ENCODE data around the gene NKD1.

The NKD1 gene

GRCh38 chr16:50539053-50539695, 9.0 kb upstream of the NKD1 start:
- DNase-seq, result no peak

GRCh38 chr16:50539822-50540710, 8.1 kb upstream of the NKD1 start:
- no peak for DNase-seq

- DNase-seq, result no peak
These were observed 7.5 kb upstream of the NKD1 start for GRCh38 chr16:50540711-50541007.

DNA sequence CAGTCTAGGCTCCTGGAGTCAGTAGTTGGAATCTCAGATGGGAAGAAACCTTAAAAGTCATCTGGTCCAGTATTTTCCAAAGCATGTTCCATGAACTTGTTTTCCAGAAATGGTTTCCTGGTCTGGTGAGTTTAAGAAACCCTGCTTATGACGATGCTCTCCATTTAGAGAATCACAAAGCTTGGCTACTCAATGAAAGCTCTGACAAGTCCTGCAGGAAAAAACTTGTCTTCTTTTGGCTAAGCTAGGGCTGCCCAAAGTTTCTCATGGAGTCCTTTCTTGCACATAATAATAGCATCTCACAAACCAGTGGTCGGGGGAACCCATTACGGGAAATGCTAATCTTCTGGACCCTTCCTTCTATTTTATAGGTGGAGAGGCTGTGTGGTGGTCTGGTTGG, 5.5 kb upstream of the NKD1 start:
- no peak for DNase-seq

GRCh38 chr16:50546125-50546524, 2.1 kb upstream of the NKD1 start:
- no peak for DNase-seq

DNA sequence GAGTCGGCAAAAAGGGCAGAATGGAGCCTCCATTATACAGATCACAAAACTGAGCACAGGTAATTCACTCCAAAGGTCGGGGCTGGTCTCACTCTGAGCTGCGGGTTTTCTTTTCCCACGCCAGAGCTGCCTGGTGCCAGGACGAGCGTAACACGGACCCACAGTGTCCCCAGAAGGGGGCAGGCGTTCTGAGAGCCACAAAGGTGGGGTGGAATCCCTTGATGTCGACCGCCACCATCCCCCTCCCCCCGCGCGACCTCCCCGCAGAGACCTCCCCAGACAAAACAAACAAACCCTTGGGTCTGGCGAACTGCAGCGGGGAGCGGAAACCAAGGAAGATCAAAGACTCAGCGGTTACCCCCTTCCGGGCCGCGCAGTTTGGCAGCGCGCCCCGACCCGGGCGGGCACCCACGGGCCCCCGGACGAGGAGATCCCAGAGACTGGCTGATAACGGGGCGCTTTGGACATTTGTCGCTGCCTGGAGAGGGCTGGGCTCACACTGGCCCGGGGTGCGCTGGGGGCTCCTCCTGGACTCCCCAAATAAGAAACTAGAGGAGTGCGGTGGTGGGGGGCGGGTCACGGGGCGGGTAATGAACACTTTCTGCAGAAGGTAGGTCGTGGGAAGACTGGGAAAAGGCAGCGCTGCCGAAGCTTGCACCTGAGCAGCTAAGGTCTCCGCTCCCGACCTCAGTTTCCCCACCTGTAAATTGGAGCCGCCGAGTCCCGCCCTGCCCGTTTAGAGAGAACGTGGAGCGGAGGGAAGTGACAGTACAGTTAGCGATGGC, 664 bp upstream of the NKD1 start:
- DNase-seq, result peak; percentile 51

DNA sequence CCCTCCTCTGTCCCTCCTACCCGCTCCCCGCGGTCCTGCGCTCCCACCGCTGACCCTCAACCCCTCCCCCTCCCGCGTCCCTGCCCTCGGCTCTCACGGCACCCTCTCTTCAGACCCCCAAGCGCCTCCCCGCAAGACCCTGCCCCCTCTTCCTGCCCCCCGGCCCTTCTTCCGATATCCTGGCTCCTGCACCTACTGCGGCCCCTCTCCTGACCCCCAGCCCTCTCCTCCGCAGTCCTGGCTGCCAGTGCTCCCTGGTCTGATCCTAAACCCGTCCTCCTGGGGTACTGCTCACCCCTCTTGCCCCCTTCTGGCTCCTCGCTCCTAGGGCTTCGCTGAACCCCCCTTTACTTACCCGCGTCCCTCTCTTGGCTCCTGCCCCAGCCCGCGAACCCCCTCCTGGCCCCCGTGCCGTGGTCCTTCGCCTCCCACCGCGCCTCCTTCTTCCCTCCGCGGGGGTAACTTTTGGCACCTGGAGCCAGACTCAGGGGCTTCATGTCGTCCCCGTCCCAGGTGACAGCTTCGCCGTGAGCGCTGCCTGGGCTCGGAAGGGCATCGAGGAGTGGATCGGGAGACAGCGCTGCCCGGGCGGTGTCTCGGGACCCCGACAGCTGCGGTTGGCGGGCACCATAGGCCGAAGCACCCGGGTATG, 839 bp downstream of the NKD1 start:
- no peak for DNase-seq

GRCh38 chr16:50549561-50549915, 1.3 kb downstream of the NKD1 start:
- DNase-seq, result no peak

- DNase-seq, result no peak
These were observed 1.8 kb downstream of the NKD1 start for GRCh38 chr16:50550035-50550434.

DNA sequence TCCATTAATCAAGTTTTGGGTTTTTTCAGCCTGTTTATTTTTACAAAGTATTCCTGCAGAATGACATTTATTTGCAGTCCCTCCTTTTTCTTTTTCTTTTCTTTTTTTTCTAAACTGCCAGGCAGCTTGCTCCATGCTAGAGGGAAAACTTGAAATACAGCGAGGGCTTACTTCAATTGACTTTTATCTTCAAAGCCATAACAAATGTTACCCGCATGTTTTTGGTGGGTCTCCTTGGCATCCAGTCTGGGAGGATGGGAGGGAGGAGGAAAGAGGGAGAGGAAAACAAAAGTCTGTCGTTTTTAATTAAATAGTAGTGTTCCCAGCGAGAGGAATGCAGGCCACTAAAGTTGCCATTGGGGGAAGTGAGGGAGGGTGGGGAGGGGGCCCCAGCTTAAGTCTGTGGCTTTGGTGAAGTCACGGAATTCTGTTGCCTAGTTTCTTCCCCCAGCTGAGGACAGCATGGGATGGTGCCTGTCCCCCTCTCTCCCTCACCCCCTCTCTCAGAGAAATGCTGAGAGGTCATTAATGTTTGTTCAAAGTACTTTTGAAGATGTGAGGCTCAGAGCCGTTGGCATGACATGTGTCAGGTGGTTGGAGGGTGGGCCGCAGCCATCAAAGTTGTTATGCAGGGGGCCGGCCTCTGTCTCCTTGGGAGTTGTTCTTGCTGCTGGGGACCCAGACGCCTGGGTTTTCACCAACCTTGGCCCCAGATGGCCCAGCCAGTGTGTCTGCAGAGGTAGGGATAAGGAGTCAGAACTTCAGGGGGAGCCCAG, 2.9 kb downstream of the NKD1 start:
- no peak for DNase-seq

DNA sequence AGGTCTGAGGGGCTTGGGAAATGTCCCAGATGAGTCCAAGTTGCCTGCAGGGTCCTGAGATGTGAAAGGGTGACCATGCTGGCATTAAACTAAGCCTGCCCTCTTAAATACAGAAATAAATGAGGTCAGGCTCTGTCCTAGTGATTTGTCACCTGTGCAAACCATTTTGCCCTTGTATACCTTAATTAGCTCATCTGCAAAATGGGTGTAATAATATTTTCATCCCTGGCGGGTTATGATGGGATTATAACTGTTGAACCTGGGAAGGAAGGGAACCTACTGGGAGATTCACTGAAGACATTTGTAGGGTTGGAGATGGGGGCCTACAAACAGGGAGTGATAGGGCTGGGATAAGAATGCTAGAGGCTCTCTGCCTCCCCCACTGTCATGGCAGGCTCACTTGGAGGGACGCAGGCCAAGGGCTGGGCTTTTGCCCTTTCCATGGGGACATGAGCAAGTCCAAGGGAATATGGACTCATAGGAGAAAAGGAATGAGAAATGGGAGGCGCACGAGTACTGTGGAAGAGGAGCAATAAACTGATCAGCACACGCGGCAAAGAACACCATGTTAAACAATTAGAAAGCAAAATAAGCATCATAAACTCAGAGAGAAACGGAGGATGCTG, 4.4 kb downstream of the NKD1 start:
- no peak for DNase-seq

DNA sequence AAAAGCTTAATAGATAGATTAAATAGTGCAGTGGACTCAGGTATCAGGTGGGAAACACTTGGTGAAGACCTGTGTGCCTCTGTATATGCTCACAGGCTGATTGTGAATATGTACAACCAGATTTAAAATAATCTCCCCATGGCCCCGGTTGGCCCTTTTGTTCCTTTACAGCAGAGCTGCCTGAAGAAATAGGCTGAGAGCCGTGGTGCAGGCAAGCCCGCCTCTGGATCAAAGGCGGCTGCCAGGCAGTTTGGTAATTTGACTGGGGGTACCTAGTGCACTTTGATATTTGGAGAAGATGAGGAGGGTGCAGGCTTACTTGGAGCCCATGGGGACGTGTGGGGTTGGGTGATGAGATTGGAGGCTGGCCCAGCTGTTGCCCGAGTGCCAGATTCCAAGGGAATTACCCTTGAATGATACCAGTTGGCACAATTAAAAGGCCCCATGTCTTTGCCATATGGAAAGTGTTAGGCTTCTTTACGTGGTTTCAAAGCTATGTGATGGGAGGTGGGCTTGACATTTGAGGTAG, 5.0 kb downstream of the NKD1 start:
- DNase-seq, result no peak

- no peak for DNase-seq
These were observed 5.7 kb downstream of the NKD1 start for GRCh38 chr16:50553731-50554360.

DNA sequence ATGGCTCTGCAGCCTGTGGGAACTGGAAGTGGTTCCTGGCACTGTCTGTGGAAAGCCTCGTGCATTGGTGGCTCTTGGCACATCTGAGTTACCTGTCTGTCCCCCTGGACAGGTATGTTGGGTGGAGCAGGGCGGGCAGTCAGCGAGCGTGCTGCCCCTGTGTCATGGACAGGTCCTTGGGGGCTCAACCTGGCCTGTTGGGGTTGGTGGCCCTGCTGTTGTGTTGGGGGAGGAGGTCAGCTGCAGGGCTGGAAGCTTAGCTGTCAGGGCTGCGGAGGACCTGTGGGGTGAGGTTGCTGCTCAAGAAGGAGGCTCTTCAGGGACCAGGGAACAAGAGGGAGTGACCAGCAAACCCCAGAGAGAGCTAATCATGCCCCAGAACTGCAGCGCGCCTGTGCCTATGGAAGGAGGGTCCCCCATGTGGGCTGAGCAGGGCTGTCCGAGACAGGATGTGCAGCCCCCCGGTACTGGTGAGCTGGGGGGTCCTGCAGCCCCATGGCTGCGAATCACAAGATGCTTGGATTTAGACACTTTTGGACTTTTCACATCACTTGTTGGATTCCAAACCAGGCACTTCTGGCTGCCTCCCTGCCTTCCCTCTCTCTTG, 7.2 kb downstream of the NKD1 start:
- DNase-seq, result no peak

DNA sequence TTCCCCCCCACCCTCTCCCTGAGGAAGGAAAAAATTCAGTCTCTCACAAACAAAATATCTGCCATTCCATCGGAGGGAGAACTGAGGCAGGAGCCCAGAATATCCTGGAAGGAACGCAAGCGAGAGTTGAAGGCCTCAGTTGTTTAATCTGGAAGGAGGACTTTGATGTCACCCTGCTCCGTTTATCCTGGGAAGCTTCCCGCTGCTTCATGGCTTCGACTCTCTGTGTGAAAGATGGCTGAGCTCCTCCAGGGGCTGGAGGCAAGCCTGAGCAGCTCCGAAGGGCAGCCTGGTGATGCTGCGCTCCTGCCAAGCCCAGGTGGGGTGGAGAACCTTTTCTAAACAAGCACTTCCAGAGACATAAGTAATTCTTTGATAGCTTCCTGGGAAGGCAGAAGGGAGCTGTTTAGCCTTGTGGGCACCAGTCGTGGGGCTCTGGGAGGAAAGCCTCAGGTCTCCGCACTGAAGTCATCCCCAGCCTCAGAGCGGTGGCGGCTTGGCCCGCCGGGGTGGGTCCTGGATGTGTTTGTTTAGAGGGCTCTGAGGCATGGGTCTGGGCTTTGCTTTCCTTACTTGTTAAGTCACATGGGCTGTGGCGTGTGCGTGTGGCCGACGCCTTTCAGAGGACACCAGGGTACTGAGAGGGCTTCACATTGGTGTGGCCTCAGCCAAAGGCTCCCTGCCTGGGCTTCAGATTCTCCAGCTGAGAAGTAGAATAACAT, 7.9 kb downstream of the NKD1 start:
- no peak for DNase-seq

DNA sequence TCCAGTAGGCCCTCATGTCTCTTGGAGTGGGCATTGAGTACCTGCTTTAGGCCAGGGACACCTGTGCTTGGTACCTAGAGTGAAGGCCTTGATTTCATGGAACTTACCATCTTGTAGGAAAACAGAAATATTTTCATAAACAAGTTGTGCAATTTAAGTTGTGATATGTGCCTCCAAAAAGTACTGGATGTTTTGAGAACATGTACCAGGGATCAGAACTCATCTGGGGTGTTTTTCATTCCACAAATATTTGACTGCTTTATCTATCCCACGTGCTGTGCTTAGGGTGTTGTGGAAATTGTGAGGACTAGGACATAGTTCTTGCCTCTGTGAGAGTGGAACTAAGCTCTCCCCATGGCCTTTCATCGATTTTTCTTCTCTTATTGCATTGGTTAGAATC, 8.8 kb downstream of the NKD1 start:
- no peak for DNase-seq

DNA sequence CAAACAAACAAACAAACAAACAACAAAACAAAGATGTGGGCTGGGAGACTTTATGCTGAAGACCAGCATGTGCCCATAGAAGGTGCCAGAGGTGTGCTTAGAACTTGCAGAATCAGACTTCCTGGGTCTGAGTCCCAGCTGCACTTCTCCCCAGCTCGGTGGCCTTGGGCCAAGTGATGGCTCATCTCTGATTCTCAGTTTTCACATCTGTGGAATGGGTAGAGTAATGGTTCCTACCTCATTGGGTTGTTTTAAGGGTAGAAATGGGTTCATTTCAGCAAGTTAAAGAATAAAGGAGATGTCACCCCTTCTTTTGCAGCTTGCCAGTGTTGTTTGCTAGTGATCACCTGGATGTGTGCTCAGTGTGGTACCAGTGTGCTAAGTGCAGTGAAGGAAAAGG, 10.7 kb downstream of the NKD1 start:
- DNase-seq, result no peak

GRCh38 chr16:50559342-50559741, 11.1 kb downstream of the NKD1 start:
- no peak for DNase-seq

GRCh38 chr16:50559804-50560514, 11.8 kb downstream of the NKD1 start:
- no peak for DNase-seq

All from activated CD4-positive, alpha-beta T cell treated with anti-CD3 and anti-CD28 coated beads, Interleukin-2, amount 50 U/mL, for 16 hours (primary cell).